NB4 (cell line): ENCODE measurements around the gene DRC3.

Experiments
- POLR2A ChIP-seq: IDR thresholded peaks from 2 replicates; pipeline ENCODE4 v1.6.1; 2011; ENCODE audit warnings: mild to moderate bottlenecking; ENCODE audit not compliant: insufficient read length; ENCODE audit errors: extremely low read depth
- TF ChIP-seq, protein P1 (sequence below): IDR thresholded peaks from one replicate; pipeline ENCODE4 v1.5.1; 2012; ENCODE audit warnings: low read depth, low read length

DNA sequence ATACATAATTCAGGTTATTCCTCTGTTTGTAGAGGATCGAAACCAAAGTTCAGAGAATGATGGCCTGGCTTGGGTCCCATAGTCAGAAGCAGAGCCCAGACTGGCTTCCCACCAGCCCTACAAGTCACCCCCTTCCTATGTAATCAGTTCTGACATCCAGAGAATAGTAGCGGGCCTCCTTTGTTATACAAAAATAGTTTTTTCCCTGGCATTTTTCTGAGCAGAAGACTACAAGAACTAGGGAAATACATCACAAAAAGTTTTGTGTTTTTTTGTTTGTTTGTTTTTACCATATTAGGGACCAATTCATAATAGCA is 47.1 kb downstream of the DRC3 start:
- TF ChIP-seq, protein P1, sequence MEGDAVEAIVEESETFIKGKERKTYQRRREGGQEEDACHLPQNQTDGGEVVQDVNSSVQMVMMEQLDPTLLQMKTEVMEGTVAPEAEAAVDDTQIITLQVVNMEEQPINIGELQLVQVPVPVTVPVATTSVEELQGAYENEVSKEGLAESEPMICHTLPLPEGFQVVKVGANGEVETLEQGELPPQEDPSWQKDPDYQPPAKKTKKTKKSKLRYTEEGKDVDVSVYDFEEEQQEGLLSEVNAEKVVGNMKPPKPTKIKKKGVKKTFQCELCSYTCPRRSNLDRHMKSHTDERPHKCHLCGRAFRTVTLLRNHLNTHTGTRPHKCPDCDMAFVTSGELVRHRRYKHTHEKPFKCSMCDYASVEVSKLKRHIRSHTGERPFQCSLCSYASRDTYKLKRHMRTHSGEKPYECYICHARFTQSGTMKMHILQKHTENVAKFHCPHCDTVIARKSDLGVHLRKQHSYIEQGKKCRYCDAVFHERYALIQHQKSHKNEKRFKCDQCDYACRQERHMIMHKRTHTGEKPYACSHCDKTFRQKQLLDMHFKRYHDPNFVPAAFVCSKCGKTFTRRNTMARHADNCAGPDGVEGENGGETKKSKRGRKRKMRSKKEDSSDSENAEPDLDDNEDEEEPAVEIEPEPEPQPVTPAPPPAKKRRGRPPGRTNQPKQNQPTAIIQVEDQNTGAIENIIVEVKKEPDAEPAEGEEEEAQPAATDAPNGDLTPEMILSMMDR = no peak
- no peak for TF ChIP-seq POLR2A
